Measurements from ENCODE around the gene SERP1.
A peak's percentile ranks its signal among the peaks of the same experiment; 100 is the strongest.
"Not testable (repeated sequence)": the region's sequence is repeated elsewhere in the genome, so short reads cannot be mapped to it uniquely, and the experiment has no call there.

The SERP1 gene

GRCh38 chr3:150538324-150539208 is 7.7 kb downstream of the SERP1 start:
- DNase-seq: no peak

- peak; percentile 50 for DNase-seq
These were observed 11.1 kb downstream of the SERP1 start for GRCh38 chr3:150535204-150535603.

GRCh38 chr3:150531775-150532174 is 14.5 kb downstream of the SERP1 start:
- DNase-seq: no peak

- no peak for DNase-seq
These were observed 17.9 kb downstream of the SERP1 start for GRCh38 chr3:150528354-150528797.

GRCh38 chr3:150527464-150528255 is 18.6 kb downstream of the SERP1 start:
- DNase-seq: no peak

GRCh38 chr3:150523538-150523937 is 22.8 kb downstream of the SERP1 start:
- no peak for DNase-seq

GRCh38 chr3:150521463-150521862 is 24.8 kb downstream of the SERP1 start:
- DNase-seq: no peak

GRCh38 chr3:150520408-150520807 is 25.9 kb downstream of the SERP1 start:
- DNase-seq: no peak

GRCh38 chr3:150519026-150519425 is 27.3 kb downstream of the SERP1 start:
- no peak for DNase-seq

GRCh38 chr3:150515210-150515609 is 31.1 kb downstream of the SERP1 start:
- no peak for DNase-seq

- DNase-seq: no peak
These were observed 35.0 kb downstream of the SERP1 start for GRCh38 chr3:150511122-150511821.

GRCh38 chr3:150509780-150510179 is 36.5 kb downstream of the SERP1 start:
- DNase-seq: no peak

- no peak for DNase-seq
These were observed 37.9 kb downstream of the SERP1 start for GRCh38 chr3:150508401-150508800.

GRCh38 chr3:150504483-150504882 is 41.8 kb downstream of the SERP1 start:
- no peak for DNase-seq

GRCh38 chr3:150503402-150504099 is 42.7 kb downstream of the SERP1 start:
- DNase-seq: no peak

GRCh38 chr3:150500960-150501359 is 45.3 kb downstream of the SERP1 start:
- not testable (repeated sequence) for DNase-seq

GRCh38 chr3:150497956-150498355 is 48.3 kb downstream of the SERP1 start:
- DNase-seq: no peak

GRCh38 chr3:150495563-150496168 is 50.6 kb downstream of the SERP1 start:
- DNase-seq: no peak

GRCh38 chr3:150495149-150495548 is 51.1 kb downstream of the SERP1 start:
- DNase-seq: no peak

GRCh38 chr3:150494411-150494977 is 51.8 kb downstream of the SERP1 start:
- no peak for DNase-seq

Data from NCI-H510A (cell line).